Endothelial cell of umbilical vein (primary cell): ENCODE data around the gene C4orf50.

Source experiments
- EZH2 ChIP-seq: IDR thresholded peaks from 2 replicates; pipeline ENCODE4 v1.6.1; 2012; ENCODE audit warnings: borderline replicate concordance, low read depth, mild to moderate bottlenecking, moderate library complexity, low read length, inconsistent platforms; ENCODE audit not compliant: severe bottlenecking
- GATA2 ChIP-seq: IDR thresholded peaks from 2 replicates; pipeline ENCODE4 v1.7.0; 2011; ENCODE audit warnings: low read depth, mild to moderate bottlenecking, moderate library complexity, mixed read lengths, low read length; ENCODE audit not compliant: insufficient read length, insufficient read depth
- JUN ChIP-seq: IDR thresholded peaks from 2 replicates; pipeline ENCODE4 v1.6.1; 2011; ENCODE audit warnings: borderline replicate concordance, low read depth; ENCODE audit not compliant: insufficient read length, insufficient read depth
- MAX ChIP-seq: IDR thresholded peaks from 2 replicates; pipeline ENCODE4 v1.6.1; 2011; ENCODE audit not compliant: insufficient read depth, insufficient read length
- MYC ChIP-seq: IDR thresholded peaks from one replicate; pipeline ENCODE4 v1.6.1; 2011; ENCODE audit warnings: mild to moderate bottlenecking, low read depth, low read length
- POLR2A ChIP-seq: IDR thresholded peaks from 2 replicates; pipeline ENCODE4 v1.6.1; 2012; ENCODE audit warnings: low read depth, mild to moderate bottlenecking, control low read depth, low read length
- POLR2AphosphoS5 ChIP-seq: IDR thresholded peaks from 2 replicates; pipeline ENCODE4 v1.6.1; 2012; ENCODE audit warnings: low read depth, mild to moderate bottlenecking, control low read depth, low read length, moderate library complexity; ENCODE audit not compliant: insufficient read depth
- TF ChIP-seq, protein P1 (sequence below), 2 donors: IDR thresholded peaks; 1 replicate in 1 of 2; 2 replicates in 1 of 2; pipeline ENCODE4 v1.5.1; 2011; ENCODE audit warnings: low read length in 2 of 2, mild to moderate bottlenecking in 2 of 2, moderate library complexity in 2 of 2, control low read depth in 1 of 2, inconsistent platforms in 1 of 2, low read depth in 1 of 2; ENCODE audit not compliant: insufficient read depth in 1 of 2; ENCODE audit errors: extremely low read depth in 1 of 2

DNA sequence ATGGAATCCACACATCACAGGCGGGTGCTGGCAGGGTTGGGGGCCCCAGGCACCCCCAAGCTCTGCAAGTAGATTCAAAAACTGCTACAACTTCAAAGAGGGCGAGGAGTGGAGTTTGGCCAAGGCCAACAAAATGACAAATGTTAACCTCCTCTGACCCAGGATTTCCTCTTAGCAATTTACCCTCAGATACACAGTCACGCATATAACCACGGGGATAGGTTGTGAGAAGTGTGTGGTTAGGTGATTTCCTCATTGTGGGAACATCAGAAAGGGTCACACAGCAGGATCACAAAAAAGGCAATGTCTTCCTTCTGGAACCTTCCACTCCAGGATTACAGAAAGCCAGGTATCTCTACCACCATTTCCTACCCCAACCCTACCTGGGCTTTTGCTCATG lies 62.4 kb downstream of the C4orf50 start:
- TF ChIP-seq, protein P1, sequence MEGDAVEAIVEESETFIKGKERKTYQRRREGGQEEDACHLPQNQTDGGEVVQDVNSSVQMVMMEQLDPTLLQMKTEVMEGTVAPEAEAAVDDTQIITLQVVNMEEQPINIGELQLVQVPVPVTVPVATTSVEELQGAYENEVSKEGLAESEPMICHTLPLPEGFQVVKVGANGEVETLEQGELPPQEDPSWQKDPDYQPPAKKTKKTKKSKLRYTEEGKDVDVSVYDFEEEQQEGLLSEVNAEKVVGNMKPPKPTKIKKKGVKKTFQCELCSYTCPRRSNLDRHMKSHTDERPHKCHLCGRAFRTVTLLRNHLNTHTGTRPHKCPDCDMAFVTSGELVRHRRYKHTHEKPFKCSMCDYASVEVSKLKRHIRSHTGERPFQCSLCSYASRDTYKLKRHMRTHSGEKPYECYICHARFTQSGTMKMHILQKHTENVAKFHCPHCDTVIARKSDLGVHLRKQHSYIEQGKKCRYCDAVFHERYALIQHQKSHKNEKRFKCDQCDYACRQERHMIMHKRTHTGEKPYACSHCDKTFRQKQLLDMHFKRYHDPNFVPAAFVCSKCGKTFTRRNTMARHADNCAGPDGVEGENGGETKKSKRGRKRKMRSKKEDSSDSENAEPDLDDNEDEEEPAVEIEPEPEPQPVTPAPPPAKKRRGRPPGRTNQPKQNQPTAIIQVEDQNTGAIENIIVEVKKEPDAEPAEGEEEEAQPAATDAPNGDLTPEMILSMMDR (IDR thresholded peaks at IDR 0.05; ENCODE audit: extremely low read depth in 1 of 2, insufficient read depth in 1 of 2, low read depth in 1 of 2, low read length in 2 of 2): no peak
- no peak for TF ChIP-seq EZH2
- no peak for TF ChIP-seq MAX
- TF ChIP-seq POLR2A: no peak
- TF ChIP-seq POLR2AphosphoS5: no peak
- no peak for TF ChIP-seq MYC
- no peak for TF ChIP-seq JUN
- TF ChIP-seq GATA2: no peak
